ES-I3 (cell line): Measurements from ENCODE around the gene TNFRSF12A.
A peak's percentile ranks its signal among the peaks of the same experiment; 100 is the strongest.

Experiments used
- H3K36me3 ChIP-seq: 2 replicates; pipeline ENCODE4 v1.6.1; 2013; ENCODE audit warnings: mild to moderate bottlenecking, low read length, control low read depth, moderate library complexity; ENCODE audit not compliant: insufficient read depth
- H3K4me1 ChIP-seq: 2 replicates; pipeline ENCODE4 v1.6.1; 2013; ENCODE audit warnings: mild to moderate bottlenecking, control low read depth, low read length; ENCODE audit not compliant: insufficient read depth
- H3K9ac ChIP-seq: 2 replicates; pipeline ENCODE4 v1.6.1; 2013; ENCODE audit warnings: low read depth, mild to moderate bottlenecking, low read length, moderate library complexity
- H3K9me3 ChIP-seq: 2 replicates; pipeline ENCODE4 v1.6.1; 2013; ENCODE audit warnings: mild to moderate bottlenecking, low read length, moderate library complexity; ENCODE audit not compliant: control insufficient read depth, insufficient read depth

The TNFRSF12A gene

GRCh38 chr16:3022208-3022683 lies 2.1 kb downstream of the TNFRSF12A start:
- no peaks in the 10 kb centered on the region for H3K9me3 ChIP-seq
- H3K9ac ChIP-seq, result peak overlapping the region; percentile 85
- H3K36me3 ChIP-seq, result 0 out of 2 replicates have a peak, but pooled peaks cover 5% of the 10 kb centered on the region
- H3K4me1 ChIP-seq, result peaks cover 4% of the 10 kb centered on the region; the same call in 1 of the 2 replicates

DNA sequence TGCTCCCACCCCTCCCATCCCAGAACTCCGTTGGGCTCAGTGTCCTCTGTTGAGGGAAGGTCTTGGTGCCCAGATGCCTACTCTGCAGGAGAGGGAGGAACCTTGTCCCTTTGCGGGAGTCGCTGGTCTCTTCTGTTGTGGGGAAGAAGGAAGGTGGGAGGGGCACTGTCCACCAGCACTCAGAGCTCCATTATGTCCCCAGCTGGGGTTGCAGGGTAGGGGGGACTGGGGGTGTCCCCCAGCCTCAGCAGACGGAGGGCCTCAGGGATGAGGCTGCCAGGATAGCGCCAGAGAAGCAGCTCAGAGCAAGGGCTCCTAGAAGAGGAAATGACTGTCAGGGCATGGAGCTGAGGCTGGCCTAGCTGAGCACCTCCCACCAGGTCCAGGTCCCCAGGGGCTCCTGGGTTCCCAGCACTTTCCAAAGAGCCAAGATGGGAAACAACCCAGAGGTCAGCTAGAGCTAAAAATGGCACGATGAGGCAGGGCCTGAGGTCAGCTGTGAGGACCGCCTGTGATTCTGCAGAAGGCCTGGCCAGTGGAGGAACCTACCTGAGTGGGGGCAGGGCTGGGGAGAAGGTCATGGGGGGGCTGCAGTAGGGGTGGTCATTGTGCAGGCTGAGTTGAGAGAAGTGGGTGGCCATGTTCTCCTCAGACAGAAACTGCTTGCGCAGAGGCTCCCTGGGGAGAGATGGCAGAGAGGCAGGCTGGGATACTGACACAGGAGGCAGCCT lies 2.7 kb downstream of the TNFRSF12A start:
- Histone ChIP-seq H3K36me3 (0 out of 2 replicates have a peak, but pooled peaks cover 5% of the 10 kb centered on the region), H3K9ac (peak overlapping the region; percentile 84), H3K4me1 (peaks cover 4% of the 10 kb centered on the region; the same call in 1 of the 2 replicates), H3K9me3 (no peaks in the 10 kb centered on the region)

DNA sequence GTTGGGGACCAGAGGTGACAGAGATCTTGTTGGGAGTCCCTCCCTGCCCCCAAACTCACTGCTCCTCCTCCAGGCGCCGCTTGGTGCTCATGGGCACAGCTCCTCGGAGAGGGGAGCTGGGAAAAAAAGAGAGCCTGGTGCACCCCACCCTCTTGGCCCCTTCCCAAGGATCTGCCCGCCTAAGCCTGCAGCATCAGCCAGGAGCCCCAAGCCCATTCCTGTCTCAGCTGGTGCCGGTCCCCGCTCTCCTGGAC lies 3.2 kb downstream of the TNFRSF12A start:
- H3K9me3 ChIP-seq, result no peaks in the 10 kb centered on the region
- H3K4me1 ChIP-seq, result peaks cover 4% of the 10 kb centered on the region; the same call in 1 of the 2 replicates
- H3K36me3 ChIP-seq, result 0 out of 2 replicates have a peak, but pooled peaks cover 5% of the 10 kb centered on the region
- peak overlapping the region; percentile 84 for H3K9ac ChIP-seq

GRCh38 chr16:3023669-3024478 lies 3.7 kb downstream of the TNFRSF12A start, which contains the start of the genes HCFC1R1 and THOC6:
TSS of gene HCFC1R1 (minus strand) at chr16:3023942. CDS start at chr16:3023941, 1 bp downstream.
TSS of gene THOC6 (plus strand) at chr16:3024035. CDS start at chr16:3024327, 292 bp downstream.
- H3K36me3 ChIP-seq, result 0 out of 2 replicates have a peak, but pooled peaks cover 5% of the 10 kb centered on the region
- H3K9me3 ChIP-seq, result no peaks in the 10 kb centered on the region
- H3K9ac ChIP-seq, result peak within 1 kb of the TSS; percentile 84
- H3K4me1 ChIP-seq, result peaks cover 4% of the 10 kb centered on the region; the same call in 1 of the 2 replicates

DNA sequence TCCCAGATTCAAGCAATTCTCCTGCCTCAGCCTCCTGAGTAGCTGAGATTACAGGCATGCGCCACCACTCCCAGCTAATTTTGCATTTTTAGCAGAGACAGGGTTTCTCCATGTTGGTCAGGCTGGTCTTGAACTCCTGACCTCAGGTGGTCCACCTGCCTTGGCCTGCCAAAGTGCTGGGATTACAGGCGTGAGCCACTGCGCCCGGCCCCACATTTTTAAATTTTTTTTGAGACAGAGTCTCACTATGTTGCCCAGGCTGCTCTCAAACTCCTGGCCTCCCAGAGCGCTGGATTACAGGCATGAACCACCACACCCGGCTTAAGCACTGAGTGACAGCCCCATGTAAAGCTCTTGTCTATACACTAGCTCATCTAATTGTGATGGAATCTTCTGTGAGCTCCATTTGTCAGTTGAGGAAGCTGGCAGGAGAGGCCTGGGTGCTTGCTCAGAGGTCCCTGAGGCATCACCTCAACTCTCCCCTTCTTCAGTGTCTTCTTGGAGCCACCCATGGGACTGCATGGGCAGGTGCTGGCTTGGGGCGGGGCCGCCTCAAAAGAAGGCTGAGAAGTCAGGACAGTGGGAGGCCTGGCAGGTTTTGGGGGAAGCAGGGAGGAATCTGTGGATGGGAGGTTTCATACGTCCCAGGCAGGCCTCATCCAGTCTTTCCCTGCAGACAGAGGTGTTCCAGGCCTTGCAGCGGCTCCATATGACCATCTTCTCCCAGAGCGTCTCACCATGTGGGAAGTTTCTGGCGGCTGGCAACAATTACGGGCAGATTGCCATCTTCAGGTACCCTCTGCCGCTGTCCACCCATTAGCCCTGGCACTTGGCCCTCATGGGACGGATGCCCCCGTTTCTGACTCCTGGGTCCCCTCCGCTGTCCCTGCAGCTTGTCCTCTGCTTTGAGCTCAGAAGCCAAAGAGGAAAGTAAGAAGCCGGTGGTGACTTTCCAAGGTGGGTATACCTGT lies 5.1 kb downstream of the TNFRSF12A start:
- no peak overlapping the region for H3K9ac ChIP-seq
- peaks cover 4% of the 10 kb centered on the region; the same call in 1 of the 2 replicates for H3K4me1 ChIP-seq
- H3K36me3 ChIP-seq, result 0 out of 2 replicates have a peak, but pooled peaks cover 5% of the 10 kb centered on the region
- H3K9me3 ChIP-seq, result no peaks in the 10 kb centered on the region

DNA sequence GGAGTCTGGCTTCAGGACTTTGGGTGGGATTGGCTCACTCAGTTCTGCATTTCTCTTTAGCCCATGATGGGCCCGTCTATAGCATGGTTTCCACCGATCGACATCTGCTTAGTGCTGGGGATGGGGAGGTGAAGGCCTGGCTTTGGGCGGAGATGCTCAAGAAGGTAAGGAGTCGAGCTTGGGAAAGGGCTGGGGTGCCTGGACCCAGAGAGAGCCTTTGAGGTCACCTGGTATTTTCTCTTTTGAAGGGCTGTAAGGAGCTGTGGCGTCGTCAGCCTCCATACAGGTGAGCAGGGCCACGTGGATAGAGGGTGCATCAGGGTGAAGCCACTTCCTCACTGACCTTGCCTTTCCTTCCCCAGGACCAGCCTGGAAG lies 5.8 kb downstream of the TNFRSF12A start:
- H3K9me3 ChIP-seq, result no peaks in the 10 kb centered on the region
- no peak overlapping the region for H3K9ac ChIP-seq
- peaks cover 4% of the 10 kb centered on the region; the same call in 1 of the 2 replicates for H3K4me1 ChIP-seq
- 0 out of 2 replicates have a peak, but pooled peaks cover 5% of the 10 kb centered on the region for H3K36me3 ChIP-seq

DNA sequence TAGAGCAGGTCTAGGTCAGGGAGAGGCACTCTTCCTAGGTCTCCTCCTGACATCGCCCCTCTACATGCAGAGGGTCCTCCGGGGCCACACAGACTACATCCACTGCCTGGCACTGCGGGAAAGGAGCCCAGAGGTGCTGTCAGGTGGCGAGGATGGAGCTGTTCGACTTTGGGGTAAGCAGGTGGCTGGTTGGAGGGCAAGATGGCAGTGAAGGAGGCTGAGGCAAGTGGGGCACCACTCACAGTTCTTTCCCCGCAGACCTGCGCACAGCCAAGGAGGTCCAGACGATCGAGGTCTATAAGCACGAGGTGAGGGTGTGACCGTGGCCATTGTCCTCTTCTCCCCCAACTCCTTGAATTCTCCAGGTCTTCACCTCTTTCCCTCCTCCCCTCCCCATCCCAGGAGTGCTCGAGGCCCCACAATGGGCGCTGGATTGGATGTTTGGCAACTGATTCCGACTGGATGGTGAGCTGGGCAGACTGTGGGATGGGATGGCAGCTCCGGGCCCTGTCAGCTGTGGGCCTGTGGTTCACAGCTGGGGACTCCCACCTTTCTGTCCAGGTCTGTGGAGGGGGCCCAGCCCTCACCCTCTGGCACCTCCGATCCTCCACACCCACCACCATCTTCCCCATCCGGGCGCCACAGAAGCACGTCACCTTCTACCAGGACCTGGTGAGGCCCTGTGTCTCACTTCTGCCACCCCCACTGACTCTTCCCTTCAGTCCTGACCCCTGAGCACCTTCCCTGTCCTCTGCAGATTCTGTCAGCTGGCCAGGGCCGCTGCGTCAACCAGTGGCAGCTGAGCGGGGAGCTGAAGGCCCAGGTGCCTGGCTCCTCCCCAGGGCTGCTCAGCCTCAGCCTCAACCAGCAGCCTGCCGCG lies 6.7 kb downstream of the TNFRSF12A start:
- H3K9me3 ChIP-seq, result no peaks in the 10 kb centered on the region
- H3K36me3 ChIP-seq, result 0 out of 2 replicates have a peak, but pooled peaks cover 3% of the 10 kb centered on the region
- H3K9ac ChIP-seq, result no peak overlapping the region
- H3K4me1 ChIP-seq, result peaks cover 8% of the 10 kb centered on the region; the same call in 1 of the 2 replicates

- Histone ChIP-seq H3K4me1 (peaks cover 8% of the 10 kb centered on the region; the same call in 1 of the 2 replicates), H3K9ac (no peak overlapping the region)
These were observed 7.3 kb downstream of the TNFRSF12A start for GRCh38 chr16:3027489-3027795.

GRCh38 chr16:3027983-3028715 lies 8.0 kb downstream of the TNFRSF12A start:
- Histone ChIP-seq H3K36me3 (no peaks in the 10 kb centered on the region), H3K9ac (peak overlapping the region; percentile 36; the same call in 1 of the 2 replicates), H3K4me1 (peaks cover 4% of the 10 kb centered on the region; the same call in 1 of the 2 replicates), H3K9me3 (no peaks in the 10 kb centered on the region)

More at GRCh38 chr16:3027489-3027795, 7.3 kb downstream of the TNFRSF12A start:
- Histone ChIP-seq H3K9me3 (no peaks in the 10 kb centered on the region), H3K36me3 (no peaks in the 10 kb centered on the region)

- Histone ChIP-seq H3K4me1 (peaks cover 4% of the 10 kb centered on the region; the same call in 1 of the 2 replicates), H3K9me3 (no peaks in the 10 kb centered on the region), H3K36me3 (no peaks in the 10 kb centered on the region), H3K9ac (peak overlapping the region; percentile 36; the same call in 1 of the 2 replicates)
These were observed 8.7 kb downstream of the TNFRSF12A start for GRCh38 chr16:3028716-3029319.

GRCh38 chr16:3029491-3030221 lies 9.5 kb downstream of the TNFRSF12A start:
- peaks cover 4% of the 10 kb centered on the region; the same call in 1 of the 2 replicates for H3K4me1 ChIP-seq
- H3K9me3 ChIP-seq, result no peaks in the 10 kb centered on the region
- H3K9ac ChIP-seq, result no peak overlapping the region
- H3K36me3 ChIP-seq, result no peaks in the 10 kb centered on the region
